HG02885 (cell line): ENCODE data around the gene TBC1D22B.

Experiments used
- ATAC-seq: cut with Tn5 transposase; IDR thresholded peaks from one replicate; pipeline ENCODE4 v1.9.1; 2021; ENCODE audit warnings: mild to moderate bottlenecking; ENCODE audit not compliant: unreplicated experiment, poor library complexity

Gene TBC1D22B

GRCh38 chr6:37261198-37261597 is 3.6 kb downstream of the TBC1D22B start:
- no peak for ATAC-seq

- no peak for ATAC-seq
These were observed 5.0 kb downstream of the TBC1D22B start for GRCh38 chr6:37262446-37263026.

DNA sequence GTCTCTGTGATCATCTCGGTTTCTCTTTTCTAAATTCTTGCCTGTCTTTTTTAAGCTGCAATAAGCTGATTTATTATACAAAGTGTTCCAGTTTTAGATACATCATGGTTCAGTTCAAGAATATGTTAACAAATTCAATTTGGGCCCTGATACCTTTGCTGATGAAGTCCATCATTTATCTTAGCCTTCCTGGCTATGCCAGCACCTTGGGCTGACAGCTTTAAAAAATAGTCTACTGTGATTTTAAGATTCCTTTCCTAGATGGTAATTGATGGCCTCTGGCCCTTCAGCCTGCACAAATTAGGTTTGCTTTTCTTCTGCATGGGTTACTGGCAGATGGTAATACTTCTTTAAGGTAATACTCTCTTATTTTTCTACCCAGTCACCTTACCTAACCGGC is 7.4 kb downstream of the TBC1D22B start:
- ATAC-seq = no peak

DNA sequence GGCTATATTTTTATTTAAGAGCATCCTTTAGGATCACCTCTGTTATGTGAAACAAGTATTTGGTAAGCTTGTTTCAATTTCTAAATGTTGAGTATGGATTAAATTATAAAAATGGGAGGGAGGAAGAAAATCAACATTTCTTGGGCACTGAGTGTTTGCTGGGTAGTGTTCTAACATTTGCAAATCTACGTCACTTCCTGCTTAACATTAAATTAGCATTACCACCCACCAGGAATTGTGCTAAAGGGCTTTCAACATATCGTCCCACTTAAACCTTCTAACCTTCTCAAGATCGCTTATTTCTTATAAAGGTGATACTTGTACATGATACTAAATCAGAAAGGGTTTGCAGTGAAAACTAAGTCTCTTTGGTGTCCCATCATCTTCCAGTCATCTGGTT is 8.3 kb downstream of the TBC1D22B start:
- ATAC-seq = no peak

DNA sequence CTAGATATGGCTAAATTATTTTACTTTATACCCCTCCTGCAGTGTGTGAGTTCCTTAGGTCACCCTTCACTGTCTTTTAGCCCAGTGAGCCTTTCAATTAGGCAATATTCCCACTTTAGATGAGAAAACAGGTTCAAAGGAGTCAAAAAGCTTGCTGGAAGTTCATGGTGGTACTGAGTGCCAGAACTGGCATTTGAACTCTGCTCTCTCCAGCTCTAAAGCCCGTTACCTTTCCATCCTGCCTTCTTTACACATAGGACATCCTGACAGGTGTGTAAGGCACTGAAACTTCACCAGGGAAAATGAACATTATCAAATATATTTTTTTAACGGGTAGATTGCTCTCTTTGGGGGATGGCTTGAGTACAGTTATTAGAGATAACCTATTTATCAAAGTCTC is 11.5 kb downstream of the TBC1D22B start:
- ATAC-seq = no peak

DNA sequence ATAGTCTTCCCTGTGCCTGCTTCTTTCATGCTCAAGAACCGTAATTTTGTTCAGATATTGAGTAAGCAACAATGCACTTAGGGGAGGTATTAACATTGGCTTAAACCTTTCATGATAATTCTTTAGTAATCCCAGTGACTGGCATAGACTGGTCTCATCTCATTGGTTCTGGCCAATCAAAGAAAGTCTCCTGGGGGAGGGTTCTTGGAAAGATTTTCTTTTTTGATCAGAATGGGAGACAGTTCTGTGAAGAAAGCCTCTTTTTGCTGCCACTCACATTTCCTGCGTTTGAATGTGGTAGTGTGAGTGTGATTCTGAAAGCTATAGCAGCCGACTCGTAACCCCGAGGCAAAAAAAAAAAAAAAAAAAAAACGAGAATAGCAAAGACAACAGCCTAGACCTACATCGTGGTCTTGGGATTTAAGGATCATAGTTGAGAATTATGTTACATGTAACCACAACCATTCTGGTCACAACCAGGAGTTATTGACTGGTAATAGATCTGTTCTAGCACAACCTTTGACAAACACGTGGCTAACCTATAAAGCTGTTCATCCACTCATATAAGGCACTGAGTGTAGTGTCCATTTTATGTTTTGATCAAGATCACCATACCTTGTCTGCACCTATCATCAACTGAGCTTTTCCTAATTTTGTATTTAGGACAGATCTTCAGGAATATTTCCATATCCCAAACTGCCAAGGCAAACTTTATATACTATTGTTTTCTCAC is 15.4 kb downstream of the TBC1D22B start:
- no peak for ATAC-seq

DNA sequence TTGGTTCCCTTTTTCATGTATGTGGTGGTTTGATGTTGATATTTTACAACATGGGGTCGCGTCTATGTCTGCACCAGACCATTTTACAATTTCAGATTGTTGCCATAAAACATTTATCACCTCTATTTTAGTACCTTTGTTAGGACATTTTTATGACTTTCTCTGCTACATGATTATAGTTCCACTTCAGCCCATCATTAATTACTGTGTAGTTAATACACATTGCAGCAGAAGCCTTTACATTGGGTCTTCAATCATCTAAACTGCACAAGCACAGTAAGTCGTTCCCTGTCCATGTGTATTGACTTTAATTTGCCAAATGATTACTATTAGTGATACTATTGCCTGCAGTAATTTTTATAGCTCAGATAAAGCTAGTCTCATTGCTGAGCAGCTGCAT is 16.1 kb downstream of the TBC1D22B start:
- ATAC-seq = no peak

GRCh38 chr6:37275350-37275749 is 17.8 kb downstream of the TBC1D22B start:
- no peak for ATAC-seq

DNA sequence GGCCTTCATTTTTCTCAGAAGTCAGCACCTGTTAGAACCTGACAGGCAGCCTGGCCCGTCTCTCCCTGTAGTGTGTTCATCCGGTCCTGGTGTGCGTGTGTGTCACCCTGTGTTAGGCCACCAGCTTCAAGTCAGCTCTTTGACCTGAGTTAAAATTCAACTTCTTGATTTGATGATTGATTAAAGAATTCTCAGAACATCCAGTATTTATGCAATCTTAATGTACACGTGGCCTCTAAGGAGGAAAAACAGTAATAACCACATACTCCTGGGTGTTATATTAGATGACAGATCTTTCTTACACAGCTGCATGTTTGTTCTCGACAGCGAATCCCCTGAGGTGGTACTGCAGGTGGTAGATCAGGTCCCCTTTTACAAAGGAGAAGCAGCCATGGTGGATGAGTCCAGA is 19.4 kb downstream of the TBC1D22B start:
- ATAC-seq = no peak

DNA sequence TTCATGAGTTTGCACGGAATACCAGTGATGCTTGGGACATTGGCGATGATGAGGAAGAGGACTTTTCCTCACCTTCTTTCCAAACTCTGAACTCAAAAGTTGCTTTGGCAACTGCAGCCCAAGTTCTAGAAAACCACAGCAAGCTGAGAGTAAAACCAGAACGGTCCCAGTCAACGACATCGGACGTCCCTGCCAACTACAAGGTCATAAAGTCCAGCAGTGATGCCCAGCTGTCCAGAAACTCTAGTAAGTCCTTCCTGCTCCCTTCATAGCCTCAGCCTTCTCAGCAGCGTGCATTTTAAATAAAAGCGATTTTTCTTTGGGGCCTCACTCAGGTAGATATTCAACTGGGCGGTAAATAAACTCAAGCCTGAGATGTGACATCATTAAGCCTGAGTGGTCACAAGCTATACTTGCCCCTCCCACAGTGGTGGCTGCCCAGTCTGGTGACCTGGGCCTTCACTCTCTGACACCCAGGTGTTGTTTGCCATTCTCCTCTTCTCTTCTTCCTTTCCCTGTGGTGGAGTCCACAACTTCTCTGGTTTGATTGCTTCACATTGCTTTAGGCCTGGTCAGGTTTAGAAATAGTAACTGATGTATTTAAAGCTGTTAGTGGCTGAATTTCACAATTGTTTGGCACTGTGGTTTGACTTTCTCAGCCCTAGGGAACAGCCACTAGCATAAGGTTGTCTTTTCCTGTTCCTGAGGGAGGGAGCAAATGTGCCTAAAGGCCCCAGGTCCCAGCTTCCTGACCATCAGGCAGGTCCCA is 22.0 kb downstream of the TBC1D22B start:
- ATAC-seq = no peak

DNA sequence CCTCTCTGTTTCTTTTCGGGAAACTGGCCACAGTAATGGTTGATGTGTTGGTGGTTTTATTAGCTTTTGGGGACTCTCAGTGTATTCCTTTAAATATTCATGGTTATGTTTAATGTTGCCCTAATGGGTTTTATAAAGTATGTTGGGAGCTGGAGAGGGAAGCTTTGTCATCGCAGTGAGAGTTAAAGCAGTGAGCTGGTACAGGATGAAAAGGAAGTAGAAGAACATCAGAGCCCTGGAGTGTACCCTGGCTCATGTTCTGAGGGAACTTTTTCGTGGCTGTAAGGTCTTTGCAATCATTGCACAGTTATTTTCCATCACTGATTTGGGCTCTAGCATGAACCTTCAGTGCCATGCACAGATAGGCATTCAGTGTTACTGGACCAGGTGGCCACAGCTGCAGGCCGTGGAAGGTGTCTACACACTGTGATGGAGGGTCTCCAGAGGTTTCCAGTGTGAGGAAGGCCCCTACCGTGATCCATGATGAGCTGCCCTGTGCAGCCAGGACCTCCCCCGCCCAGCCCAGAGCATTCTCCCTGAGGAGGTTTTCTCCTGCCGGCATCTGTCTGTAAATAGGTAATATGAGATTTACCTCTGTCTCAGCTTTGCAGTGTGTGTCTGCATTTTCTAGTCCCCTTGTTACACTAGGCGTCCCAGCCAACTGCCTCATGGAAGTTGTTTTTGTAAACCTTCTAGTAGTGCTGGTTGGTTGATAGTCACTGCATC is 22.8 kb downstream of the TBC1D22B start:
- ATAC-seq = no peak

GRCh38 chr6:37282371-37282770 is 24.8 kb downstream of the TBC1D22B start:
- ATAC-seq = no peak

DNA sequence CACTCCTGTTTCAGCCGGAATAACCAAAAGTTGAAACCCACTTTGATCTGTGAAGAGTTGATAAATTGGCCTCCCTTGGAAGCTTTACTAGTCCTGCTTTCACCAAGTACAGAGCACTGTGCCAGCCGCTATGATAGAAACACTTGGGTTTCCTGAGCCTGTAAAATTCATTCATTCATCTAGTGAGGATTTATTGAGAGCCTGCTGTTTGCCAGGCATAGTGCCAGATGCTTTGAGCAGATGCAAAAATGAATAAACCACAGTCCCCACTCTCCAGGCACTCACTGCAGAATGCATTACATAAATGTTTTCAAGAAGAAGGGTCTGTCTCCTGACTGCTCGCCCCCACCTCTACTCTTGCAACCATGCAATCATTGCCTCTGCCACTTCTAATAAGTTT is 25.7 kb downstream of the TBC1D22B start:
- ATAC-seq = no peak

DNA sequence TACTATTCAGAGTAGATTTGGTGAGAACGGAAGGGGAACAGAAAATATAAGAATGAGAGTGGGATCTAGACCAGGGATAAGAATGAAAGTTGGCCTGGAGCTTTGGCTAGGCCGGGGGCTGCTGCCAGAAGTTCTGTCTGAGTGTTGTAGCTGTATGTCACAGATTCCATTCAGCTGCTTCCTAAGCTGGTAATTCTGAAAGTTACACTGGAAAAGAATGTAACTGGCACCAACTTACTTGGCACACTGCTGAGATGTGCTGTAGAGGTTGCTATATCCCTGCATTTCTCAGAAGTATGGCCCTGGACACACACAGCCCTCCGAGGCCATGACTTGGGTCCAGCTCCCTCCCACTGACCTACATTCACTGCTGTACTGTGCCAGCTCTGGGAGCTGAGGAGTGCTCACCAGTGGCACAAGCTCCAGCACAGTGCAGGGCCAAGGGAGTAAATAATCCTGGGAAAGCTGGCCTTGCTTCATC is 26.1 kb downstream of the TBC1D22B start:
- no peak for ATAC-seq

DNA sequence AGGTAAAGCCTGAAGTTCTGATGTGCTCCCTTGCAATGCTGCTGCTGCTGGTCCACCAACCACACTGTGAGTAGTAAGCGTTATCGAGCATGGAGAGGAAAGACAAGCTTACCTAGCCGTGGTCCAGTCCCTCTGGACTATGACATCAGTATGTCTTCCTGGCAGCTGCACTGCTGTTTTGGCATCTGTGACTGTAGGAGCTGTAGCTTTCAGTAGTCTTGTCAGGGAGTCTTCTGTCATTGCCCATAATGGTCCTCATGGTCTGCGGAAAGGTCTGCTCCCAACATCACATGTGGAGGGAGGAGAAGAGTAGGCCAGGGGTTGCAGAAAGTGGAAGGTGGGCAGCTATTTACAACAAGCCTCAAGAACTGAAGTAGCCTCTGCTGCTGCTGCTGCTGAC is 27.2 kb downstream of the TBC1D22B start:
- no peak for ATAC-seq

DNA sequence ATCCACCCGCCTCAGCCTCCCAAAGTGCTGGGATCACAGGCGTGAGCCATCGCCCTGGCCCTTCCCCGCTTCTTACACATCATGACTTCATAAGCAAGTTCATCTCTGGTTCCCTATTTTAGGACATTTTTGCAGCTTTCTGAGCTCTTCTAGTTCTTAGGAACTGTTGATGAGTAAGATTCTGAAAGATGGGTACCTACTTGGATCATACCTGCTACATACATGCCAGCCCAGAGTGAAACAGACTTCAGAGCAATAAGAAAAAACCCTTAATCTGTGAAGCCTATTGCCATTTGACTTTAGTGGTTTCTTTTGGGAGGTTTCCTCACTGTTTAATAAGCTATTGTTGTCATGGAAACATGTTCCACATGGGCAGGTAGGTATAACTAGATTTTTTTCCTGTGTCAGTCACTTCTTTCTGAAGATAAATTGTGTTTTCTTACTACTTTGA is 28.3 kb downstream of the TBC1D22B start:
- ATAC-seq = no peak

DNA sequence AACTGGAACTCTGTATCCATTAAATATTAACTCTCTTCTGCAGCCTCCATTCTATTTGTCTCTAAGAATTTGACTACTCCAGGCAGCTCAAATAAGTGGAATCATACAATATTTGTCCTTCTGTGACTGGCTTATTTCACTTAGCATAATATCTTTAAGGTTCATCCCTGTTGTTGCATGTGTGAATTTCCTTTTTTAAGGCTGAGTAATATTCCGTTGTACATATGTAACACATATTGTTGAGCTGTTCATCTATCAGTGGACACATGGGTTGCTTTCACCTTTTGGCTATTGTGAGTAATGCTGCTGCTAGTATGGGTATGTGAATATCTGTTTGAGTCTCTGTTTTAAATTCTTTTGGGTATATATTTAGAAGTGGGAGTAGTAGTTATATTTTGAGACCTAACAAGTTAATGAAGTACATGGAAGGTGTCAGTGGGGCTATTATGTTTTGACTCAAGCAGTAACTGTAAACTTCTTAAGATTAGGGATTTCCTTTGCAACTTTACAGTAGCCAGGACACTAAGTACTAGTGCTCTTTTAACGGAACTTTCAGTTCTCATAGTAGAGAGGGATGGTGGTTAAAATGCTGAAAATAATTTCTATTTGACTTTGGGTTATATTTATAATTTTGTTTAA is 30.1 kb downstream of the TBC1D22B start:
- ATAC-seq = no peak

GRCh38 chr6:37288247-37288646 is 30.7 kb downstream of the TBC1D22B start:
- no peak for ATAC-seq

- no peak for ATAC-seq
These were observed 32.4 kb downstream of the TBC1D22B start for GRCh38 chr6:37289931-37290330.

GRCh38 chr6:37293426-37293825 is 35.9 kb downstream of the TBC1D22B start:
- no peak for ATAC-seq
